Stimulated activated CD8-positive, alpha-beta memory T cell treated with anti-CD3 and anti-CD28 coated beads, Interleukin-7, amount 100 ng/mL, for 48 hours (primary cell): ENCODE measurements around the gene PRICKLE4.

ENCODE experiments used
- DNase-seq, 2 donors: peaks; one replicate each; pipeline ENCODE4 v3.0.0-alpha.2; 2020; ENCODE audit warnings: low read depth in 1 of 2; ENCODE audit errors: extremely low read depth in 1 of 2

The PRICKLE4 gene

DNA sequence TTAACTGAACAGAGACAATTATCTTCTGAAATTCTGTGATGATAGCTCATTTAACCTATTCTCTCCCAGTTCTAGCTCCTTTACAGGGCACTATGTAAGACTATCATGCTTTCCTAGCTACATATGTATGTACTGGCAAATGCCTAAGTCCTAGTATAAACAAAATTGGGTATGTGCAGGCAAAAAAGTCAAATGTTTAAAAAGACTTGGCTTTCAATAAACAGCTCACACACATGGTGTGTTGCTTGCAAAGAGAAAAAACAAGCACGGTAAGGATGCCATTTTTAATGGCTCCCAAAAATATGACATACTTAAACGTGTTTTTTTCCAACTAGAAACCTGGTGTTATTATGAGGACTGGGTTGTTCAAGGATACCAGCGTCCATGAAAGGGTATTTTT lies 51.7 kb downstream of the PRICKLE4 start:
- no peak for DNase-seq

- no peak for DNase-seq
Observed at GRCh38 chr6:41836022-41836659, 55.6 kb downstream of the PRICKLE4 start.

DNA sequence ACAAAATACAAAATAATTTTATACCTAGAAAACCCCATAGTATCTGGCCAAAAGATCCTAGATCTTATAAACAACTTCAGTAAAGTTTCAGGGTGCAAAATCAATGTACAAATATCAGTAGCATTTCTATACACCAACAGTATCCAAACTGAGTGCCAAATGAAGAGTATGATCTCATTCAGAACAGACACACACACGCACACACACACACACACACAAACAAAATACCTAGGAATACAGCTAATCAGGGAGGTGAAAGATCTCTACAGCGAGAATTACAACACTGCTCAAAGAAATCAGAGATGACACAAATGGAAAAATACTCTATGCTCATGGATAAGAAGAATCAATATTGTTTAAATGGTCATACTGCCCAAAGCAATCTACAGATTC lies 56.1 kb downstream of the PRICKLE4 start:
- DNase-seq = no peak
